Measurements from ENCODE around the gene TAP1.
"Not testable (repeated sequence)": the region's sequence is repeated elsewhere in the genome, so short reads cannot be mapped to it uniquely, and the experiment has no call there.

TAP1 gene

DNA sequence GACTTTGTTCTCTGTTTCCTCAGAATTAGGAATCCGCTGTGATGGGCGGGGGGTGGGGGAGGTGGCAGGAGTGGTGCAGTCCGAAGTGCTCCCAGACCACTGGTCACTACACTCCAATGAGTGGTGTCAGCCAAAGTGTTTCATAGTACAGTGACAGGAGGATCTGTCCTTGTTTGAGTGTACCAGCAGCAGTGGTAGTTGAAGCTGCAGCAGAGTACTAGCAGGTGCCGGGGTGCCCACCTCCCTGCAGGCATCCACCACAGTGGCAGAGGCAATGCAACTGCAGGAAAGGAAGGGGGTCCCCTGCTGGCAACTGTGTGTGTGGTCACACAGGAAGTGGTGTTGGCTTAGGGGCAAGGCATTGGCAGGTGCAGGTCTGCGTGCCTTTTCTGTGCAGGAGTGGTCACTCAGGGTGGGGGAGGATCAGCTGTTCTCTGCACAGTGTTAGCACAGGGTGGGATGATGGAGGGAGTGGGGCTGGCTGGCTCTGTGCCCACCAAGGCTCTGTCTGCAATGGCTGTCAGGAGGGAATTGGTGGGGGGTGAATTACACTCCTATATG is 46.4 kb downstream of the TAP1 start:
- peaks cover 0 to 13% of the 10 kb centered on the region in 2 donors for H3K27me3 ChIP-seq
- TF ChIP-seq, protein P1, sequence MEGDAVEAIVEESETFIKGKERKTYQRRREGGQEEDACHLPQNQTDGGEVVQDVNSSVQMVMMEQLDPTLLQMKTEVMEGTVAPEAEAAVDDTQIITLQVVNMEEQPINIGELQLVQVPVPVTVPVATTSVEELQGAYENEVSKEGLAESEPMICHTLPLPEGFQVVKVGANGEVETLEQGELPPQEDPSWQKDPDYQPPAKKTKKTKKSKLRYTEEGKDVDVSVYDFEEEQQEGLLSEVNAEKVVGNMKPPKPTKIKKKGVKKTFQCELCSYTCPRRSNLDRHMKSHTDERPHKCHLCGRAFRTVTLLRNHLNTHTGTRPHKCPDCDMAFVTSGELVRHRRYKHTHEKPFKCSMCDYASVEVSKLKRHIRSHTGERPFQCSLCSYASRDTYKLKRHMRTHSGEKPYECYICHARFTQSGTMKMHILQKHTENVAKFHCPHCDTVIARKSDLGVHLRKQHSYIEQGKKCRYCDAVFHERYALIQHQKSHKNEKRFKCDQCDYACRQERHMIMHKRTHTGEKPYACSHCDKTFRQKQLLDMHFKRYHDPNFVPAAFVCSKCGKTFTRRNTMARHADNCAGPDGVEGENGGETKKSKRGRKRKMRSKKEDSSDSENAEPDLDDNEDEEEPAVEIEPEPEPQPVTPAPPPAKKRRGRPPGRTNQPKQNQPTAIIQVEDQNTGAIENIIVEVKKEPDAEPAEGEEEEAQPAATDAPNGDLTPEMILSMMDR (IDR thresholded peaks at IDR 0.05) = no peak
- intact Hi-C loops (cut with DNase I; ENCODE audit: low total_unique reads) = no loop called here

DNA sequence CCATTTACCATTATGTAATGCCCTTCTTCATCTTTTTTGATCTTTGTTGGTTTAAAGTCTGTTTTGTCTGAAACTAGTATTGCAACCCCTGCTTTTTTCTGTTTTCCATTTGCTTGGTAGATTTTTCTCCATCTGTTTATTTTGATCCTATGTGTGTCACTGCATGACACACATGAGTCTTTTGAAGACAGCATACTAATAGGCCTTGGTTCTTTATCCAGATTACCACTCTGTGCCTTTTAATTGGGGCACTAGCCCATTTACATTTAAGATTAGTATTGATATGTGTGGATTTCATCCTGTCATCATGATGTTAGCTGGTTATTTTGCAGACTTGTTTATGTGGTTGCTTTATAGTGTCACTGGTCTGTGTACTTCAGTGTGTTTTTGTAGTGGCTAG is 48.1 kb downstream of the TAP1 start:
- H3K27ac ChIP-seq; H3K36me3 ChIP-seq; DNase-seq; intact Hi-C loops (cut with DNase I; ENCODE audit: low total_unique reads); H3K4me3 ChIP-seq; H3K9me3 ChIP-seq; H3K4me1 ChIP-seq: not testable (repeated sequence)
- peaks cover 0 to 16% of the 10 kb centered on the region in 2 donors for H3K27me3 ChIP-seq

More for the DNA sequence above, 46.4 kb downstream of the TAP1 start:
- no peak overlapping the region for H3K4me3 ChIP-seq
- no peaks in the 10 kb centered on the region for H3K4me1 ChIP-seq
- no peaks in the 10 kb centered on the region for H3K9me3 ChIP-seq
- no peak overlapping the region for H3K27ac ChIP-seq
- no peak for DNase-seq
- H3K36me3 ChIP-seq = no peaks in the 10 kb centered on the region

DNA sequence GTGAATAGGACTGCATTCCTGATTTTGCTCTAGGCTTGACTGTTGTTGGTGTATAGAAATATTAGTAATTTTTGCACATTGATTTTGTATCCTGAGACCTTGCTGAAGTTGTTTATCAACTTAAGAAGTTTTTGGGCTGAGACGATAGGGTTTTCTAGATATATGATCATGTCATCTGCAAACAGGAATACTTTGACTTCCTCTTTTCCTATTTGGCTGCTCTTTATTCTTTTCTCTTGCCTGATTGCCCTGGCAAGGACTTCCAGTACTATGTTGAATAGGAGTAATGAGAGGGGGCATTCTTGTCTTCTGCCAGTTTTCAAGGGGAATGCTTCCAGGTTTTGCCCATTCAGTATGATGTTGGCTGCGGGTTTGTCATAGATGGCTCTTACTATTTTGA is 50.1 kb downstream of the TAP1 start:
- intact Hi-C loops (cut with DNase I; ENCODE audit: low total_unique reads) = no loop called here
- TF ChIP-seq, protein P1 (IDR thresholded peaks at IDR 0.05) = no peak
- H3K27me3 ChIP-seq = peaks cover 0 to 29% of the 10 kb centered on the region in 2 donors
- no peak for DNase-seq
- no peak overlapping the region for H3K4me3 ChIP-seq
- peaks cover 0 to 6% (median 0%) of the 10 kb centered on the region in 3 donors for H3K9me3 ChIP-seq
- no peak overlapping the region for H3K27ac ChIP-seq
- no peaks in the 10 kb centered on the region for H3K36me3 ChIP-seq
- H3K4me1 ChIP-seq = no peaks in the 10 kb centered on the region

DNA sequence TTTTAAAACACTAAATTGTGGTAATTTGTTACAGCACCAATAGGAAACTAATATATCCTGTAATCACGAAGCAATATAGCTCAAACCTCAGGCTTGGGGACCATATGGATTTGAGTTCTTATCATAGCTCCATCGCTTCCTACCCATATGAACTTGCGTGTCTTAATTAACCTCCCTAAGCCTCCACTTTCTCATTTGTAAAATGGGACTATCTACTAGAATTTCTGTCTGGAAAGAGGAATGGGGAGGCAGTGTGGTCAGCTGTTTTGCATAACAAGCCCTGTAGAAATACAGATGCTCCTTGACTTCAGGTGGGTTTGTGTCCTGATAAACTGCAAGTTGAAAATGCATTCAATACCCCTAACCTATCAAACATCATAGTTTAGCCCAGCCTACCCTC is 53.8 kb downstream of the TAP1 start:
- peaks cover 0 to 6% (median 0%) of the 10 kb centered on the region in 3 donors for H3K9me3 ChIP-seq
- H3K36me3 ChIP-seq = no peaks in the 10 kb centered on the region
- DNase-seq = no peak
- intact Hi-C loops (cut with DNase I; ENCODE audit: low total_unique reads) = loop anchor here (5.0 kb wide), 1 partner anchor 392 kb away; the partner anchor contains the start of gene BTNL2
- peaks cover 0 to 3% (median 0%) of the 10 kb centered on the region in 4 donors for H3K4me1 ChIP-seq
- TF ChIP-seq, protein P1 (IDR thresholded peaks at IDR 0.05) = no peak
- no peak overlapping the region for H3K27ac ChIP-seq
- no peak overlapping the region for H3K4me3 ChIP-seq
- peaks cover 0 to 49% of the 10 kb centered on the region in 2 donors for H3K27me3 ChIP-seq

DNA sequence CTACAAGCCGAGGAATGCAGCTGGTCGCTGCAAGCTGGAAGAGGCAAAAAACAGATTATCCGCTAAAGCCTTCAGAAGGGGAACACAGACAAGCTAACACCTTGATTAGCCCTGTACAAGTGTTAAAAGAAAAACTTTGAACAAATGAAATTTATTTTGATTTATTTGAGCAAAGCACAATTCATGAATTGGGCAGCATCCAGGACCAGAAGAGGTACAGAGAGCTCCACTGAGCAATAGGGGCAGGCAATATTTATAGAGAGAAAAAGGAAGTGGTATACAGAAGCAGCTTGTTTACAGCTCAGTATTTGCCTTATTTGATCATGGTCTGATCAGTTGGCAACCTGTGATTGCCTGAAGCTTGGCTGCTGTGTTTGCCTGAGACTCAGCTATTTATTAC is 54.3 kb downstream of the TAP1 start:
- intact Hi-C loops (cut with DNase I; ENCODE audit: low total_unique reads) = loop anchor here (5.0 kb wide), 1 partner anchor 392 kb away; the partner anchor contains the start of gene BTNL2
- Histone ChIP-seq H3K9me3 (peaks cover 0 to 6% (median 0%) of the 10 kb centered on the region in 3 donors), H3K4me1 (peaks cover 0 to 3% (median 0%) of the 10 kb centered on the region in 4 donors), H3K36me3 (no peaks in the 10 kb centered on the region), H3K27ac (no peak overlapping the region), H3K4me3 (no peak overlapping the region), H3K27me3 (peaks cover 0 to 54% of the 10 kb centered on the region in 2 donors)
- DNase-seq = no peak
- TF ChIP-seq, protein P1 (IDR thresholded peaks at IDR 0.05) = no peak

DNA sequence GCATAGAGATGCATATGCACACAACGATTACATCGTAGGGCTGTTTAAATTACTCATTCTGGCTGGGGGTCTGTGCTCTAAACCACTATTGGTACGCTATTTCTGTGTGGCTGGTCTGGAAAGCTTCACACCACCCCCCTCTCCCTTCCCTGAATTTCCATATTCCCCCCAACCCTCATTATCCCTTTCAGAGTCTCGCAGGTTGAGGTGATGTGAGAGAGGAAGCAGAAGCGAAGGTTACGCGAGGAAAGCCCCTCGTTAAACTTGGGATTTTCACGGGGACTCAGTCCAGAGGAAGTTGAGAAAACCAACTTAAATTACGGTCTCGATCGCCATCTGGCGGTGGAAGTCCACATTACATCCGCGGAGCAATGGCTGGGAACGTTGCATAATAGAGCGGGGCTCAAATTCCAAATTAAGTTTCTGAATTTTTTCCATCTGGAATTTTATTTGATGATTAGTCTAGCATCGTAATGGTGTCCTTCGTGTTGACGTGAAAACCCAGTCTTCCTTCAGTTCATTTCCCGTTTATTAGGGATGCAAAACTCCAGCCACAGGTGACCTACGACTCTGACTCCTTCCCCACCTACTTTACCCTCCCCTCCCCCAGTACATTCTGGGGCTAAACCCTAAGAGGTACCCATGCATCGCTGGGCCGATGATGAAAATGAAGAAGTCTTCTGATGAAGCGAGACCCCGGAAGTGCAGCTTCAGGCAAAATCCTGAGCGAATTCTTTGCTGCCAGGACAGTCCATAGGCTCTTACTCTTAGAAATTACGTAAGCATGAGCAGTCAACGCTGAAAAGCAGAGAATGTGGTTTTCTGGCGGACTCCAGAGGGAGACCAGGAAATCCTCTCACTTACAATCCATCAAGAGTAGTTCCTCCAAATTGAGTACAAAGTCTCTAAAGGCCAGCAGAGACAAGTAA is 56.4 kb downstream of the TAP1 start:
- intact Hi-C loops (cut with DNase I; ENCODE audit: low total_unique reads) = loop anchor here (5.0 kb wide), 1 partner anchor 390 kb away; the partner anchor contains the start of gene BTNL2

More for the DNA sequence above, 56.4 kb downstream of the TAP1 start:
- peak; percentile 78 to 85 for DNase-seq
- H3K27ac ChIP-seq = no peak overlapping the region
- peaks cover 0 to 3% (median 0%) of the 10 kb centered on the region in 4 donors for H3K4me1 ChIP-seq
- H3K9me3 ChIP-seq = peaks cover 0 to 6% (median 0%) of the 10 kb centered on the region in 3 donors
- no peak overlapping the region for H3K4me3 ChIP-seq
- peaks cover 0 to 65% of the 10 kb centered on the region in 2 donors for H3K27me3 ChIP-seq
- TF ChIP-seq, protein P1 (IDR thresholded peaks at IDR 0.05) = peak; percentile 84 to 86
- no peaks in the 10 kb centered on the region for H3K36me3 ChIP-seq

All from tibial artery (tissue), 4 donors.